Spleen (tissue), 7 donors: ENCODE measurements around the gene BTBD18.

Experiments used
- CTCF ChIP-seq, 11 experiments: fragments of 200-600 bp in 7 of 11; fragments of 450-650 bp in 4 of 11; sonication (generic) in 4 of 11; IDR thresholded peaks in 8 of 11; conservative IDR thresholded peaks in 3 of 11; 1 replicate in 7 of 11; 2 replicates in 4 of 11; pipeline versions ENCODE4 v1.4.0 to v1.8.0; 2016 to 2021; ENCODE audit warnings: antibody characterized with exemption in 11 of 11, inconsistent platforms in 4 of 11, mild to moderate bottlenecking in 1 of 11
- POLR2A ChIP-seq, 3 donors: fragments of 450-650 bp; IDR thresholded peaks; one replicate each; pipeline ENCODE4 v1.5.1; 2017; ENCODE audit warnings: antibody characterized with exemption in 3 of 3, mild to moderate bottlenecking in 1 of 3
- POLR2AphosphoS5 ChIP-seq, 3 donors: sonication (generic); formaldehyde crosslinking; IDR thresholded peaks; one replicate each; pipeline ENCODE4 v1.5.1; 2017; ENCODE audit warnings: antibody characterized with exemption in 3 of 3
- donor health status: DM: no; HTN: no; CAD: no; lungs with moderate emphysema.
- donor health status: DM: no; HTN: no; CAD: no.
- donor health status: DM: no; HTN: no; CAD: no.

- TF ChIP-seq POLR2A (IDR thresholded peaks at IDR 0.05) (no peak), CTCF (IDR thresholded peaks at IDR 0.05 in 8 of 11, conservative IDR thresholded peaks at IDR 0.05 in 3 of 11) (no peak), POLR2AphosphoS5 (IDR thresholded peaks at IDR 0.05) (no peak)
Measured at GRCh38 chr11:57773026-57773598, 21.5 kb upstream of the BTBD18 start.
